CD4-positive, alpha-beta T cell (primary cell): ENCODE results near the gene SCAF4. TPM values are rescaled to one million over a fixed set of nuclear protein-coding genes. Genes with fewer than 3 reads are reported as not detected.

ENCODE experiments used
- ATAC-seq: fragments of 200-7000 bp; cut with Tn5 transposase; one replicate; pipeline ENCODE4 v1.10.0; 2022; ENCODE audit warnings: mild to moderate bottlenecking; ENCODE audit not compliant: poor library complexity
- CTCF ChIA-PET: fragments of 350-600 bp; sonication (Branson Sonifier 250); formaldehyde crosslinking; loops from one replicate; lab custom pipeline; 2021; ENCODE audit warnings: antibody characterized with exemption, inconsistent platforms; lab: Charles Lee
- POLR2A ChIA-PET: fragments of 350-600 bp; sonication (Branson Sonifier 250); formaldehyde crosslinking; loops from one replicate; lab custom pipeline; 2021; ENCODE audit warnings: antibody characterized with exemption, inconsistent platforms; lab: Charles Lee
- DNase-seq, 14 experiments: peaks; one replicate each; pipeline ENCODE4 v3.0.0-alpha.2; 2013 to 2020; ENCODE audit warnings: mixed read lengths in 2 of 14
- H3K27ac ChIP-seq, 2 donors: one replicate each; pipeline versions ENCODE4 v1.5.1 to v1.7.0; 2013; ENCODE audit warnings: low read length in 2 of 2, low read depth in 1 of 2, mild to moderate bottlenecking in 1 of 2
- H3K27me3 ChIP-seq, 2 experiments: 1 replicate in 1 of 2; 2 replicates in 1 of 2; pipeline versions ENCODE4 v1.6.1 to v1.7.0; 2013; ENCODE audit warnings: low read length in 2 of 2, control low read depth in 1 of 2, mild to moderate bottlenecking in 1 of 2, moderate library complexity in 1 of 2; ENCODE audit not compliant: insufficient read depth in 2 of 2, control insufficient read depth in 1 of 2
- H3K36me3 ChIP-seq: one replicate; pipeline ENCODE4 v1.6.1; 2013; ENCODE audit warnings: low read length, control low read depth; ENCODE audit not compliant: insufficient read depth
- H3K4me1 ChIP-seq: one replicate; pipeline ENCODE4 v1.6.1; 2013; ENCODE audit warnings: low read length, control low read depth; ENCODE audit not compliant: insufficient read depth
- H3K4me3 ChIP-seq: one replicate; pipeline ENCODE4 v1.5.1; 2013; ENCODE audit warnings: mild to moderate bottlenecking, low read length, moderate library complexity
- H3K9me3 ChIP-seq, 2 experiments: 1 replicate in 1 of 2; 2 replicates in 1 of 2; pipeline versions ENCODE4 v1.6.1 to v1.7.0; 2013; ENCODE audit warnings: low read length in 2 of 2, mild to moderate bottlenecking in 2 of 2, control low read depth in 1 of 2, moderate library complexity in 1 of 2; ENCODE audit not compliant: control insufficient read depth in 1 of 2, insufficient read depth in 1 of 2
- H3K27ac Mint-ChIP-seq: one replicate; pipeline ENCODE4 v1.8.0; 2020; ENCODE audit warnings: mixed read lengths
- H3K27me3 Mint-ChIP-seq: one replicate; pipeline ENCODE4 v1.8.0; 2021; ENCODE audit warnings: mixed read lengths
- H3K36me3 Mint-ChIP-seq: one replicate; pipeline ENCODE4 v1.8.0; 2021; ENCODE audit warnings: low read depth, mixed read lengths
- H3K4me1 Mint-ChIP-seq: one replicate; pipeline ENCODE4 v1.8.0; 2021; ENCODE audit warnings: low read depth, mixed read lengths
- H3K4me3 Mint-ChIP-seq: one replicate; pipeline ENCODE4 v1.8.0; 2020; ENCODE audit warnings: mild to moderate bottlenecking, mixed read lengths
- H3K9me3 Mint-ChIP-seq: one replicate; pipeline ENCODE4 v1.8.0; 2020; ENCODE audit warnings: mixed read lengths
- intact Hi-C, 2 experiments: fragments of 100-400 bp; cut with DNase I in 1 of 2; cut with micrococcal nuclease in 1 of 2; formaldehyde crosslinking; loops; one replicate each; pipeline versions ENCODE4 v1.15.1 to v1.9.0; 2023 to 2025; cut with DNase I, micrococcal nuclease
- total RNA-seq, 174 experiments: library from RNA in 2 of 174; stranded (reverse) in 2 of 174; gene quantifications; one replicate each; pipeline ENCODE4 v1.2.3 and lab custom pipeline; 2021 to 2026
- TF ChIP-seq, protein P1 (sequence below): fragments of 200-600 bp; IDR thresholded peaks from one replicate; pipeline ENCODE4 v1.8.0; 2022; ENCODE audit warnings: antibody characterized with exemption, mild to moderate bottlenecking

SCAF4 gene
- total RNA-seq, 2 experiments from 2014 or later: 56.1 to 57.8 TPM

DNA sequence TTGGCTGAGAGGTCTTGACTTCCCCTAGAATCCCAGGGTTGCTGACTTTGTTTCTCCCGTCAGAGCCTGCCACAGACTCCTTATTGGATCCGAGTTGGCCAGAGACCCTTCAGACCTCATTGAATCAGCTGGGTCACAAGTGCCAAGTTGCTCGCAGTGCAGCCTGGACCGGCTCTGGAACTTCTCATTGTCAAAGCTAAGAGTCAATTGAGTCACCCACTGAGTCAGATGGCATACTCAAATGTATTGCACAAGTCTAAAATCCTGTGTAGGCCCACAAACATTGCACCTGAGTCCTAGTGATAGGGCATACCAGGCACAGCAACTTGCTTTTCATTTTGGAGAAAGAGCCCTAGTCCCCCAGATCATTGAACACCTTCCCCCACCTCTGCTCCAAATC is 20.4 kb upstream of the SCAF4 start:
- no peak overlapping the region for H3K4me3 ChIP-seq
- peaks cover 4% of the 10 kb centered on the region for H3K27me3 Mint-ChIP-seq
- TF ChIP-seq, protein P1, sequence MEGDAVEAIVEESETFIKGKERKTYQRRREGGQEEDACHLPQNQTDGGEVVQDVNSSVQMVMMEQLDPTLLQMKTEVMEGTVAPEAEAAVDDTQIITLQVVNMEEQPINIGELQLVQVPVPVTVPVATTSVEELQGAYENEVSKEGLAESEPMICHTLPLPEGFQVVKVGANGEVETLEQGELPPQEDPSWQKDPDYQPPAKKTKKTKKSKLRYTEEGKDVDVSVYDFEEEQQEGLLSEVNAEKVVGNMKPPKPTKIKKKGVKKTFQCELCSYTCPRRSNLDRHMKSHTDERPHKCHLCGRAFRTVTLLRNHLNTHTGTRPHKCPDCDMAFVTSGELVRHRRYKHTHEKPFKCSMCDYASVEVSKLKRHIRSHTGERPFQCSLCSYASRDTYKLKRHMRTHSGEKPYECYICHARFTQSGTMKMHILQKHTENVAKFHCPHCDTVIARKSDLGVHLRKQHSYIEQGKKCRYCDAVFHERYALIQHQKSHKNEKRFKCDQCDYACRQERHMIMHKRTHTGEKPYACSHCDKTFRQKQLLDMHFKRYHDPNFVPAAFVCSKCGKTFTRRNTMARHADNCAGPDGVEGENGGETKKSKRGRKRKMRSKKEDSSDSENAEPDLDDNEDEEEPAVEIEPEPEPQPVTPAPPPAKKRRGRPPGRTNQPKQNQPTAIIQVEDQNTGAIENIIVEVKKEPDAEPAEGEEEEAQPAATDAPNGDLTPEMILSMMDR: no peak
- no peaks in the 10 kb centered on the region for H3K36me3 ChIP-seq
- H3K4me3 Mint-ChIP-seq: no peak overlapping the region
- no peaks in the 10 kb centered on the region for H3K4me1 Mint-ChIP-seq
- H3K27ac Mint-ChIP-seq: no peak overlapping the region
- ATAC-seq: no peak
- no peak for DNase-seq
- H3K27ac ChIP-seq: no peak overlapping the region
- intact Hi-C loops: no loop called here
- H3K4me1 ChIP-seq: no peaks in the 10 kb centered on the region
- H3K9me3 ChIP-seq: no peaks in the 10 kb centered on the region
- H3K36me3 Mint-ChIP-seq: no peaks in the 10 kb centered on the region
- H3K27me3 ChIP-seq: no peaks in the 10 kb centered on the region
- ChIA-PET CTCF (interaction anchor here (0.7 kb wide), 1 partner anchor 15 kb away, joined by 3 read pairs; no protein-coding TSS in a partner anchor), POLR2A (no interaction called here)
- H3K9me3 Mint-ChIP-seq: no peaks in the 10 kb centered on the region

DNA sequence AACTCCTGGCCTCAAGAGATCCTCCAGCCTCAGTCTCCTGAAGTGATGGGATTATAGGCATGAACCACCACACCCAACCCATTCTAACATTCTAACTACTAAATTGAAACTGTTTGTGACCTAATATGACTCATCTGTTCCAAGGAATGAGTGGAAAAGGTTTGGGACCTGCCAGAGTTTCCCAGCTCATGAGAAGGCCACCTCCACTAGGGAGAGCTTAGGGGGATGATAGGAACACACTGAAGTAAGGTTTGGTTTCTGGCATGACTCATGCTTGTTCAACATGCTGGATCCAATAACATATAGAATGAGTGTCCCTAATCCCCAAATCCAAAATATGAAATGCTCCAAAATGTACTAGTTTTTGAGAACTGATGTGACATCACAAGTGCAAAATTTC is 18.9 kb upstream of the SCAF4 start:
- Histone ChIP-seq H3K36me3 (no peaks in the 10 kb centered on the region), H3K27ac (no peak overlapping the region), H3K27me3 (no peaks in the 10 kb centered on the region), H3K4me3 (no peak overlapping the region), H3K9me3 (peaks cover 3 to 5% of the 10 kb centered on the region in 2 experiments), H3K4me1 (no peaks in the 10 kb centered on the region)
- Mint-ChIP-seq H3K27ac (no peak overlapping the region), H3K27me3 (peaks cover 4% of the 10 kb centered on the region), H3K4me3 (no peak overlapping the region), H3K9me3 (peaks cover 6% of the 10 kb centered on the region), H3K4me1 (no peaks in the 10 kb centered on the region), H3K36me3 (no peaks in the 10 kb centered on the region)
- no peak for ATAC-seq
- DNase-seq: no peak
- TF ChIP-seq, protein P1: no peak
- ChIA-PET CTCF (no interaction called here), POLR2A (no interaction called here)
- intact Hi-C loops: no loop called here

DNA sequence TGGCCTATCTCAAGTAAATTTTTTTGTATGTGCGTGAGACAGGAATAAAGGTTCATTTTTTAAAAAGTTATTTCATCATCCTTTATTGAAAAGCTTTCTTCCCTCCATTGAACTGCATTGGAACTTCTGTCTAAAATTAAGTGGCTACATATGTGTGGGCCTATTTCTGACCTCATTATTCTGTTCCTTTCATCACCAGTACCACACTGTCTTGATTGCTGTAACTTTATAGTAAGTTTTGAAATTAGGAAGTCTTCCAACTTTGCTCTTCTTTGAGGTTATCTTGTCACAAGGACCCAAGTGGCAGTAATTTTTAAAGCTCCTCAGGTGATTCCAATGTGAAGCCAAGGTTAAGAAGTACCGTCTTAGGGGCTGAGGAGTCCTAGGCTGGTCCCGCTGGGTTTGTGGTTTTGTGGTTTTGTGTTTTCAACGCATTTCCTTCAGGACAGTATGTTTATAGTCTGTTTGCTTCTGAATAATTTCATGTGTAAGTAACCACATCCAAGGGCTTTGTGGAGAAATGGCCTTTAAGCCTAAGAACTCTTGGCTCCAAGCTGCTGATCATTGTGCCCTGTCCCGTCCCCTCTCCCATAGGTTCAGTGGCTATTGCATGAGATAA is 12.4 kb upstream of the SCAF4 start:
- Histone ChIP-seq H3K9me3 (peaks cover 3 to 5% of the 10 kb centered on the region in 2 experiments), H3K27me3 (peaks cover 0 to 2% of the 10 kb centered on the region in 2 experiments), H3K36me3 (no peaks in the 10 kb centered on the region), H3K27ac (no peak overlapping the region), H3K4me1 (no peaks in the 10 kb centered on the region), H3K4me3 (no peak overlapping the region)
- Mint-ChIP-seq H3K27me3 (peaks cover 4% of the 10 kb centered on the region), H3K36me3 (no peaks in the 10 kb centered on the region), H3K4me1 (no peaks in the 10 kb centered on the region), H3K27ac (no peak overlapping the region), H3K4me3 (no peak overlapping the region), H3K9me3 (peaks cover 6% of the 10 kb centered on the region)
- no peak for DNase-seq
- ChIA-PET POLR2A (interaction anchor here (0.8 kb wide), 1 partner anchor 12 kb away, joined by 4 read pairs; no protein-coding TSS in a partner anchor), CTCF (no interaction called here)
- ATAC-seq: no peak
- intact Hi-C loops: no loop called here
- TF ChIP-seq, protein P1: no peak
